Measurements from ENCODE around the gene TATDN2. TPM values are rescaled to one million over a fixed set of nuclear protein-coding genes. Genes with fewer than 3 reads are reported as not detected.
"Not testable (repeated sequence)": the region's sequence is repeated elsewhere in the genome, so short reads cannot be mapped to it uniquely, and the experiment has no call there.

Gene TATDN2
- polyA plus RNA-seq, 4 donors: 13.8 to 28.3 (median 17.4) TPM

- Histone ChIP-seq H3K4me1 (ENCODE audit: control insufficient read depth in 3 of 3, insufficient read depth in 2 of 3, low read depth in 1 of 3, low read length in 2 of 3) (no peaks in the 10 kb centered on the region), H3K27ac (ENCODE audit: low read depth in 1 of 3, low read length in 2 of 3) (no peak overlapping the region), H3K36me3 (ENCODE audit: control insufficient read depth in 3 of 3, insufficient read depth in 2 of 3, low read depth in 1 of 3, low read length in 3 of 3) (peaks cover 8 to 58% (median 22%) of the 10 kb centered on the region in 3 donors), H3K9me3 (ENCODE audit: control insufficient read depth in 2 of 2, insufficient read depth in 1 of 2, low read depth in 1 of 2, low read length in 1 of 2) (no peaks in the 10 kb centered on the region), H3K27me3 (ENCODE audit: control insufficient read depth in 3 of 3, insufficient read depth in 3 of 3, low read length in 3 of 3) (no peaks in the 10 kb centered on the region), H3K4me3 (ENCODE audit: low read depth in 1 of 3, low read length in 3 of 3) (no peak overlapping the region)
- WGBS, 3 donors: 84 to 96% (median 88%) methylated on average over 5 of the region's 5 CpGs
- FAIRE-seq (no peak), DNase-seq (no peak)
Measured at GRCh38 chr3:10268930-10269329, 20.7 kb downstream of the TATDN2 start.

GRCh38 chr3:10269443-10269842 is 21.2 kb downstream of the TATDN2 start:
- peaks cover 8 to 55% (median 22%) of the 10 kb centered on the region in 3 donors for H3K36me3 ChIP-seq (ENCODE audit: control insufficient read depth in 3 of 3, insufficient read depth in 2 of 3, low read depth in 1 of 3, low read length in 3 of 3)
- H3K27ac ChIP-seq (ENCODE audit: low read depth in 1 of 3, low read length in 2 of 3): no peak overlapping the region
- WGBS, 3 donors: 96 to 99% (median 96%) methylated on average over 5 of the region's 5 CpGs
- H3K4me1 ChIP-seq (ENCODE audit: control insufficient read depth in 3 of 3, insufficient read depth in 2 of 3, low read depth in 1 of 3, low read length in 2 of 3): no peaks in the 10 kb centered on the region
- DNase-seq (no peak), FAIRE-seq (no peak)
- no peak overlapping the region for H3K4me3 ChIP-seq (ENCODE audit: low read depth in 1 of 3, low read length in 3 of 3)
- H3K9me3 ChIP-seq (ENCODE audit: control insufficient read depth in 2 of 2, insufficient read depth in 1 of 2, low read depth in 1 of 2, low read length in 1 of 2): no peaks in the 10 kb centered on the region
- H3K27me3 ChIP-seq (ENCODE audit: control insufficient read depth in 3 of 3, insufficient read depth in 3 of 3, low read length in 3 of 3): no peaks in the 10 kb centered on the region

GRCh38 chr3:10272476-10272875 is 24.2 kb downstream of the TATDN2 start:
- peaks cover 12 to 67% (median 21%) of the 10 kb centered on the region in 3 donors for H3K36me3 ChIP-seq (ENCODE audit: control insufficient read depth in 3 of 3, insufficient read depth in 2 of 3, low read depth in 1 of 3, low read length in 3 of 3)
- WGBS, 3 donors: 95 to 98% (median 97%) methylated on average over 11 of the region's 11 CpGs
- FAIRE-seq; H3K27ac ChIP-seq (ENCODE audit: low read depth in 1 of 3, low read length in 2 of 3); H3K27me3 ChIP-seq (ENCODE audit: control insufficient read depth in 3 of 3, insufficient read depth in 3 of 3, low read length in 3 of 3); H3K4me3 ChIP-seq (ENCODE audit: low read depth in 1 of 3, low read length in 3 of 3); DNase-seq; H3K4me1 ChIP-seq (ENCODE audit: control insufficient read depth in 3 of 3, insufficient read depth in 2 of 3, low read depth in 1 of 3, low read length in 2 of 3); H3K9me3 ChIP-seq (ENCODE audit: control insufficient read depth in 2 of 2, insufficient read depth in 1 of 2, low read depth in 1 of 2, low read length in 1 of 2): not testable (repeated sequence)

GRCh38 chr3:10272977-10273376 is 24.7 kb downstream of the TATDN2 start:
- FAIRE-seq: no peak
- H3K27me3 ChIP-seq (ENCODE audit: control insufficient read depth in 3 of 3, insufficient read depth in 3 of 3, low read length in 3 of 3): no peaks in the 10 kb centered on the region
- H3K27ac ChIP-seq (ENCODE audit: low read depth in 1 of 3, low read length in 2 of 3): no peak overlapping the region
- no peak for DNase-seq
- no peaks in the 10 kb centered on the region for H3K4me1 ChIP-seq (ENCODE audit: control insufficient read depth in 3 of 3, insufficient read depth in 2 of 3, low read depth in 1 of 3, low read length in 2 of 3)
- H3K9me3 ChIP-seq (ENCODE audit: control insufficient read depth in 2 of 2, insufficient read depth in 1 of 2, low read depth in 1 of 2, low read length in 1 of 2): no peaks in the 10 kb centered on the region
- H3K36me3 ChIP-seq (ENCODE audit: control insufficient read depth in 3 of 3, insufficient read depth in 2 of 3, low read depth in 1 of 3, low read length in 3 of 3): peaks cover 12 to 71% (median 21%) of the 10 kb centered on the region in 3 donors
- no peak overlapping the region for H3K4me3 ChIP-seq (ENCODE audit: low read depth in 1 of 3, low read length in 3 of 3)
- 88 to 93% (median 92%) methylated on average over 2 of the region's 2 CpGs for WGBS, 3 donors

GRCh38 chr3:10273702-10274305 is 25.5 kb downstream of the TATDN2 start:
- no peak for FAIRE-seq
- no peak overlapping the region for H3K4me3 ChIP-seq (ENCODE audit: low read depth in 1 of 3, low read length in 3 of 3)
- peaks cover 16 to 78% (median 24%) of the 10 kb centered on the region in 3 donors for H3K36me3 ChIP-seq (ENCODE audit: control insufficient read depth in 3 of 3, insufficient read depth in 2 of 3, low read depth in 1 of 3, low read length in 3 of 3)
- no peak for DNase-seq
- WGBS, 3 donors: 22 to 28% (median 25%) methylated on average over 1 of the region's 1 CpG
- H3K9me3 ChIP-seq (ENCODE audit: control insufficient read depth in 2 of 2, insufficient read depth in 1 of 2, low read depth in 1 of 2, low read length in 1 of 2): no peaks in the 10 kb centered on the region
- H3K4me1 ChIP-seq (ENCODE audit: control insufficient read depth in 3 of 3, insufficient read depth in 2 of 3, low read depth in 1 of 3, low read length in 2 of 3): no peaks in the 10 kb centered on the region
- no peaks in the 10 kb centered on the region for H3K27me3 ChIP-seq (ENCODE audit: control insufficient read depth in 3 of 3, insufficient read depth in 3 of 3, low read length in 3 of 3)
- H3K27ac ChIP-seq (ENCODE audit: low read depth in 1 of 3, low read length in 2 of 3): no peak overlapping the region

GRCh38 chr3:10274601-10275000 is 26.3 kb downstream of the TATDN2 start:
- H3K4me1 ChIP-seq (ENCODE audit: control insufficient read depth in 3 of 3, insufficient read depth in 2 of 3, low read depth in 1 of 3, low read length in 2 of 3): no peaks in the 10 kb centered on the region
- H3K27ac ChIP-seq (ENCODE audit: low read depth in 1 of 3, low read length in 2 of 3): no peak overlapping the region
- FAIRE-seq (no peak), DNase-seq (no peak)
- no peak overlapping the region for H3K4me3 ChIP-seq (ENCODE audit: low read depth in 1 of 3, low read length in 3 of 3)
- 70 to 94% (median 78%) methylated on average over 1 of the region's 1 CpG for WGBS, 3 donors
- H3K9me3 ChIP-seq (ENCODE audit: control insufficient read depth in 2 of 2, insufficient read depth in 1 of 2, low read depth in 1 of 2, low read length in 1 of 2): no peaks in the 10 kb centered on the region
- H3K27me3 ChIP-seq (ENCODE audit: control insufficient read depth in 3 of 3, insufficient read depth in 3 of 3, low read length in 3 of 3): no peaks in the 10 kb centered on the region
- peaks cover 24 to 78% (median 24%) of the 10 kb centered on the region in 3 donors for H3K36me3 ChIP-seq (ENCODE audit: control insufficient read depth in 3 of 3, insufficient read depth in 2 of 3, low read depth in 1 of 3, low read length in 3 of 3)

GRCh38 chr3:10277115-10277625 is 28.9 kb downstream of the TATDN2 start:
- 71 to 78% (median 75%) methylated on average over 3 of the region's 3 CpGs for WGBS, 3 donors
- Histone ChIP-seq H3K9me3 (ENCODE audit: control insufficient read depth in 2 of 2, insufficient read depth in 1 of 2, low read depth in 1 of 2, low read length in 1 of 2) (no peaks in the 10 kb centered on the region), H3K36me3 (ENCODE audit: control insufficient read depth in 3 of 3, insufficient read depth in 2 of 3, low read depth in 1 of 3, low read length in 3 of 3) (peaks cover 24 to 75% (median 26%) of the 10 kb centered on the region in 3 donors), H3K4me3 (ENCODE audit: low read depth in 1 of 3, low read length in 3 of 3) (no peak overlapping the region), H3K27me3 (ENCODE audit: control insufficient read depth in 3 of 3, insufficient read depth in 3 of 3, low read length in 3 of 3) (no peaks in the 10 kb centered on the region), H3K4me1 (ENCODE audit: control insufficient read depth in 3 of 3, insufficient read depth in 2 of 3, low read depth in 1 of 3, low read length in 2 of 3) (no peaks in the 10 kb centered on the region), H3K27ac (ENCODE audit: low read depth in 1 of 3, low read length in 2 of 3) (no peak overlapping the region)
- DNase-seq (no peak), FAIRE-seq (no peak)

GRCh38 chr3:10278501-10278900 is 30.2 kb downstream of the TATDN2 start:
- 92 to 100% (median 100%) methylated on average over 1 of the region's 1 CpG for WGBS, 3 donors
- no peaks in the 10 kb centered on the region for H3K27me3 ChIP-seq (ENCODE audit: control insufficient read depth in 3 of 3, insufficient read depth in 3 of 3, low read length in 3 of 3)
- no peak overlapping the region for H3K4me3 ChIP-seq (ENCODE audit: low read depth in 1 of 3, low read length in 3 of 3)
- H3K4me1 ChIP-seq (ENCODE audit: control insufficient read depth in 3 of 3, insufficient read depth in 2 of 3, low read depth in 1 of 3, low read length in 2 of 3): no peaks in the 10 kb centered on the region
- H3K27ac ChIP-seq (ENCODE audit: low read depth in 1 of 3, low read length in 2 of 3): no peak overlapping the region
- FAIRE-seq (no peak), DNase-seq (no peak)
- H3K9me3 ChIP-seq (ENCODE audit: control insufficient read depth in 2 of 2, insufficient read depth in 1 of 2, low read depth in 1 of 2, low read length in 1 of 2): no peaks in the 10 kb centered on the region
- peaks cover 24 to 68% (median 26%) of the 10 kb centered on the region in 3 donors for H3K36me3 ChIP-seq (ENCODE audit: control insufficient read depth in 3 of 3, insufficient read depth in 2 of 3, low read depth in 1 of 3, low read length in 3 of 3)

Measured in small intestine (tissue), 7 donors.